ENCODE measurements around the gene DIAPH1.
"Not testable (repeated sequence)": the region's sequence is repeated elsewhere in the genome, so short reads cannot be mapped to it uniquely, and the experiment has no call there.

GRCh38 chr5:141609921-141610320 lies 8.9 kb downstream of the DIAPH1 start:
- TF ChIP-seq CTCF (IDR thresholded peaks at IDR 0.05); POLR2AphosphoS5 (IDR thresholded peaks at IDR 0.05; ENCODE audit: insufficient read depth in 1 of 2, low read depth in 1 of 2): not testable (repeated sequence)

Measured in vagina (tissue), 2 donors.